MCF 10A (cell line): ENCODE data around the gene PUM2. TPM values are rescaled to one million over a fixed set of nuclear protein-coding genes. Genes with fewer than 3 reads are reported as not detected.
A peak's percentile ranks its signal among the peaks of the same experiment; 100 is the strongest.

ENCODE experiments used
- BruUV-seq: library from RNA; stranded (reverse); fragments of 400-500 nt; replicated peaks from 2 replicates; lab custom pipeline; 2021; lab: Mats Ljungman, UMichigan
- CTCF ChIA-PET: fragments of 300-600 bp; sonication (Branson Sonifier 250); formaldehyde crosslinking; extraction: SDS; loops from one replicate; lab custom pipeline; 2021; ENCODE audit warnings: antibody characterized with exemption, inconsistent platforms; lab: Yijun Ruan, JAX
- POLR2A ChIA-PET: fragments of 300-600, 350-650 bp; sonication (Branson Sonifier 250); formaldehyde crosslinking; extraction: SDS; loops from one replicate; lab custom pipeline; 2020; ENCODE audit warnings: antibody characterized with exemption, inconsistent platforms; lab: Yijun Ruan, JAX
- DNase-seq: peaks from one replicate; pipeline ENCODE4 v3.0.0-alpha.2; 2018; ENCODE audit not compliant: unreplicated experiment
- H3K27ac Mint-ChIP-seq: one replicate; pipeline ENCODE4 v1.8.0; 2022; ENCODE audit warnings: mild to moderate bottlenecking, low read depth, mixed read lengths; ENCODE audit not compliant: unreplicated experiment
- H3K27me3 Mint-ChIP-seq: one replicate; pipeline ENCODE4 v1.8.0; 2022; ENCODE audit warnings: mixed read lengths; ENCODE audit not compliant: insufficient read depth, unreplicated experiment
- H3K36me3 Mint-ChIP-seq: one replicate; pipeline ENCODE4 v1.8.0; 2022; ENCODE audit warnings: mild to moderate bottlenecking, moderate library complexity, mixed read lengths; ENCODE audit not compliant: insufficient read depth, unreplicated experiment
- H3K4me1 Mint-ChIP-seq: one replicate; pipeline ENCODE4 v1.8.0; 2022; ENCODE audit warnings: mixed read lengths; ENCODE audit not compliant: insufficient read depth, unreplicated experiment
- H3K4me3 Mint-ChIP-seq: one replicate; pipeline ENCODE4 v1.8.0; 2022; ENCODE audit warnings: mild to moderate bottlenecking, moderate library complexity, mixed read lengths; ENCODE audit not compliant: unreplicated experiment
- H3K9me3 Mint-ChIP-seq: one replicate; pipeline ENCODE4 v1.8.0; 2022; ENCODE audit warnings: mixed read lengths; ENCODE audit not compliant: unreplicated experiment
- intact Hi-C: fragments of 100-400 bp; cut with micrococcal nuclease; formaldehyde crosslinking; loops from 2 replicates; pipeline ENCODE4 v1.14.1; 2022
- total RNA-seq: library from RNA; stranded (reverse); gene quantifications from 2 replicates; pipeline ENCODE4 v1.2.3, GENCODE V29; 2022
- TF ChIP-seq, protein P1 (sequence below): fragments of 200-600 bp; IDR thresholded peaks from one replicate; pipeline ENCODE4 v1.8.0; 2022; ENCODE audit warnings: antibody characterized with exemption, mild to moderate bottlenecking; ENCODE audit not compliant: unreplicated experiment

Gene PUM2
- total RNA-seq, 1 experiment from 2014 or later = 86.7 TPM

DNA sequence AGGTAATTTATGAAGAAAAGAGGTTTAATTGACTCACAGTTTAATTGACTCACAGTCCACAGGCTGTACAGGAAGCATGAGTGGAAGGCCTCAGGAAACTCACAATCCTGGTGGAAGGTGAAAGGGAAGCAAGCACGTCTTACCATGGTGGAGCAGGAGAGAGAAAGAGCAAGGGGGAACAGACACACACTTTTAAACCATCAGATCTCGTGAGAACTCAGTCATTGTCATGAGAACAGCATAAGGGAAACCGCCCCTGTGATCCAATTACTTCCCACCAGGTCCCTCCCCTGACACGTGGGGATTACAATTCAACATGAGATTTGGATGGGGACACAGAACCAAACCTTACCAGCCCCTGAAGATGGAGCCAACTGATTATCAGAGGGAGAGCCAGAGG lies 11.2 kb upstream of the PUM2 start:
- CTCF ChIA-PET = interaction anchor here (0.7 kb wide), 1 partner anchor 62 kb away, joined by 3 read pairs; no protein-coding TSS in a partner anchor
- TF ChIP-seq, protein P1, sequence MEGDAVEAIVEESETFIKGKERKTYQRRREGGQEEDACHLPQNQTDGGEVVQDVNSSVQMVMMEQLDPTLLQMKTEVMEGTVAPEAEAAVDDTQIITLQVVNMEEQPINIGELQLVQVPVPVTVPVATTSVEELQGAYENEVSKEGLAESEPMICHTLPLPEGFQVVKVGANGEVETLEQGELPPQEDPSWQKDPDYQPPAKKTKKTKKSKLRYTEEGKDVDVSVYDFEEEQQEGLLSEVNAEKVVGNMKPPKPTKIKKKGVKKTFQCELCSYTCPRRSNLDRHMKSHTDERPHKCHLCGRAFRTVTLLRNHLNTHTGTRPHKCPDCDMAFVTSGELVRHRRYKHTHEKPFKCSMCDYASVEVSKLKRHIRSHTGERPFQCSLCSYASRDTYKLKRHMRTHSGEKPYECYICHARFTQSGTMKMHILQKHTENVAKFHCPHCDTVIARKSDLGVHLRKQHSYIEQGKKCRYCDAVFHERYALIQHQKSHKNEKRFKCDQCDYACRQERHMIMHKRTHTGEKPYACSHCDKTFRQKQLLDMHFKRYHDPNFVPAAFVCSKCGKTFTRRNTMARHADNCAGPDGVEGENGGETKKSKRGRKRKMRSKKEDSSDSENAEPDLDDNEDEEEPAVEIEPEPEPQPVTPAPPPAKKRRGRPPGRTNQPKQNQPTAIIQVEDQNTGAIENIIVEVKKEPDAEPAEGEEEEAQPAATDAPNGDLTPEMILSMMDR = no peak
- intact Hi-C loops = no loop called here
- Mint-ChIP-seq H3K4me1 (peaks cover 21% of the 10 kb centered on the region), H3K9me3 (no peaks in the 10 kb centered on the region), H3K27ac (no peak overlapping the region), H3K36me3 (peaks cover 6% of the 10 kb centered on the region), H3K27me3 (no peaks in the 10 kb centered on the region), H3K4me3 (no peak overlapping the region)
- POLR2A ChIA-PET = no interaction called here
- no TSS peak for BruUV-seq
- DNase-seq = no peak

DNA sequence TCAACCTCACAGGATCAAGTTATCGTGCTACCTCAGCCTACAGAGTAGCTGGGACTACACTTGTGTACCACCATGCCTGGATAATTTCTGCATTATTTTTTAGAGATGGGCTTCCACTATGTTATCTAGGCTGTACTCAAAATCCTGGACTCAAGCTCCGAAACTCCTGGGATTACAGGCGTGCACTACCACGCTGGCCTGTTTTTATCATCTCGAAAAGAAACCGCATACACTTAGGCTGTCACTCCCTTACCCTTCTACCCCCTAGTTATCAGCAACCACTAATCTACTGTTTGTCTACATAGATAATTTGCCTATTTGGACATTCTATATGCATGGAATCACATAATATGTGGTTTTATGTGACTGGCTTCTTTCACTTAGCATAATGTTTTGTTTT lies 8.5 kb upstream of the PUM2 start:
- intact Hi-C loops = no loop called here
- TF ChIP-seq, protein P1 = no peak

DNA sequence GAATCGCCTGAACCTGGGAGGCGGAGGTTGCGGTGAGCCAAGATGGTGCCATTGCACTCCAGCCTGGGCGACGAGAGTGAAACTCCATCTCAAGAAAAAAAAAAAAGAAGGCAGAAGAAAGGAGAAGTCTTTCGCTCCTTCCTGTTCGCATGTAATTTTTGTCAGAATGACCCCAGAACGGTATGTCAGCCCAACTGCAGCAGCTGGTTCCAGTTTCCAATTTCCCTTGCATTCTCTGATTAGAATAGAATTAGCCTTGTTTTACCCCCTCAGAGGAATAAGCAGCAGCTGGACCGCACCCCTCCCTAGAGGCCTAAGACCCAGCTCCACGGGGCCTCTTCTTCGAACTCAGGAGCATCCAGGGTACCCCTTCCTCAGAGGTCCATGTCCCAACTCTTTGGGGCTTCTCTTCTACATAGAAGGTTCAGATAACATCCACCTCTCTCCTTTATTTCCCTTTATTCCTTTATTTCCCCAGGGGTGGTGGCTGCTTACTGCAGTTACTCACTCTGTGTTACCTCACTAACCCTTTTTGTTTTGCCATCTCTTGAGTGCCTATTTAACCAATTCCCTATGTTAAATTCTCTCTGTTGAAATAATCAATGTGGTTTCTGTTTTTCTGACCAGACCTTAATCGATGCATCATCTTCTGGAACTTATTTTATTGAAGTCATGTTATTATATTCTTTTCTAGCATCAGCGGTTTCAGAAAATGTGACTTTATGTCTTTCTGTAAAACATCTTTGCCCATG lies 7.2 kb upstream of the PUM2 start:
- peaks cover 15% of the 10 kb centered on the region for H3K4me1 Mint-ChIP-seq
- no peak for DNase-seq
- no peaks in the 10 kb centered on the region for H3K9me3 Mint-ChIP-seq
- peaks cover 6% of the 10 kb centered on the region for H3K36me3 Mint-ChIP-seq
- no TSS peak for BruUV-seq
- no peaks in the 10 kb centered on the region for H3K27me3 Mint-ChIP-seq
- ChIA-PET POLR2A (interaction anchor here (0.7 to 7.3 kb wide), 2 partner anchors 11 to 261 kb away, joined by 3 to 91 read pairs; no protein-coding TSS in a partner anchor), CTCF (interaction anchor here (0.6 to 0.7 kb wide), 2 partner anchors 229 to 477 kb away, joined by 3 read pairs; no protein-coding TSS in a partner anchor)
- no peak overlapping the region for H3K4me3 Mint-ChIP-seq
- TF ChIP-seq, protein P1 = no peak
- H3K27ac Mint-ChIP-seq = no peak overlapping the region
- intact Hi-C loops = no loop called here

More for the DNA sequence above, 8.5 kb upstream of the PUM2 start:
- H3K4me1 Mint-ChIP-seq = peaks cover 15% of the 10 kb centered on the region
- no peak overlapping the region for H3K4me3 Mint-ChIP-seq
- no TSS peak for BruUV-seq
- POLR2A ChIA-PET = no interaction called here
- H3K9me3 Mint-ChIP-seq = no peaks in the 10 kb centered on the region
- CTCF ChIA-PET = no interaction called here
- H3K27ac Mint-ChIP-seq = no peak overlapping the region
- H3K36me3 Mint-ChIP-seq = peaks cover 6% of the 10 kb centered on the region
- DNase-seq = no peak
- H3K27me3 Mint-ChIP-seq = no peaks in the 10 kb centered on the region

DNA sequence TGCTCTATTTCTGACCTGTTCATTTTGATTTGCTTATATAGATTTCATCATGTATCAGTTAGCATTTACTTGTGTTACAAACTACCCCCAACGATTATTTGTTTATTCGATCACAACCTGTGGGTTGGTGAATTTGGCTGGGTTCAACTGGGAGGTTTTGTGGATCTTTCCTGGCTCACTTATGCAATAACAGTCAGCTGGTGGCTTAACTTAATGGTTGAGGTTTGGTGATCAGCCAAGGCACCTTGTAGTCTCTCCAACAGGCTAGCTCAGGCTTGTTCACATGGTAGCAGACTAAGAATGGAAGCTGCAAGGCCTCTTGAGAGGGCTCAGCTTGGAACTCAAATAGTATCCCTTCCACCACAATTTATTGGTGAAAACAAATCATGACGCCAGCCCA lies 5.4 kb upstream of the PUM2 start:
- TF ChIP-seq, protein P1 = no peak
- no peak overlapping the region for H3K4me3 Mint-ChIP-seq
- intact Hi-C loops = no loop called here
- no peaks in the 10 kb centered on the region for H3K9me3 Mint-ChIP-seq
- peaks cover 6% of the 10 kb centered on the region for H3K36me3 Mint-ChIP-seq
- H3K27me3 Mint-ChIP-seq = no peaks in the 10 kb centered on the region
- BruUV-seq = no TSS peak
- H3K4me1 Mint-ChIP-seq = peaks cover 10% of the 10 kb centered on the region
- peak overlapping the region; percentile 49 for H3K27ac Mint-ChIP-seq
- POLR2A ChIA-PET = interaction anchor here (0.7 to 7.3 kb wide), 5 partner anchors 9 to 82 kb away, joined by 3 to 91 read pairs (median 3); no protein-coding TSS in a partner anchor
- CTCF ChIA-PET = interaction anchor here (0.6 to 2.0 kb wide), 3 partner anchors 14 to 36 kb away, joined by 3 to 9 read pairs (median 6); no protein-coding TSS in a partner anchor
- peak; percentile 97 for DNase-seq
